OCI-LY7 (cell line): ENCODE data around the gene ZNF324B.

Experiments
- EZH2phosphoT487 ChIP-seq: fragments of 200-600 bp; sonication (generic); IDR thresholded peaks from 2 replicates; pipeline ENCODE4 v1.6.1; 2018; ENCODE audit warnings: low read depth, borderline replicate concordance, mild to moderate bottlenecking, mixed run types, antibody characterized with exemption, low read length, moderate library complexity, mixed read lengths
- TF ChIP-seq, protein P1 (sequence below): fragments of 200-600 bp; sonication (generic); conservative IDR thresholded peaks from 2 replicates; pipeline ENCODE4 v1.5.1; 2014; ENCODE audit warnings: mild to moderate bottlenecking, antibody characterized with exemption, low read length, moderate library complexity, mixed read lengths

- TF ChIP-seq, protein P1, sequence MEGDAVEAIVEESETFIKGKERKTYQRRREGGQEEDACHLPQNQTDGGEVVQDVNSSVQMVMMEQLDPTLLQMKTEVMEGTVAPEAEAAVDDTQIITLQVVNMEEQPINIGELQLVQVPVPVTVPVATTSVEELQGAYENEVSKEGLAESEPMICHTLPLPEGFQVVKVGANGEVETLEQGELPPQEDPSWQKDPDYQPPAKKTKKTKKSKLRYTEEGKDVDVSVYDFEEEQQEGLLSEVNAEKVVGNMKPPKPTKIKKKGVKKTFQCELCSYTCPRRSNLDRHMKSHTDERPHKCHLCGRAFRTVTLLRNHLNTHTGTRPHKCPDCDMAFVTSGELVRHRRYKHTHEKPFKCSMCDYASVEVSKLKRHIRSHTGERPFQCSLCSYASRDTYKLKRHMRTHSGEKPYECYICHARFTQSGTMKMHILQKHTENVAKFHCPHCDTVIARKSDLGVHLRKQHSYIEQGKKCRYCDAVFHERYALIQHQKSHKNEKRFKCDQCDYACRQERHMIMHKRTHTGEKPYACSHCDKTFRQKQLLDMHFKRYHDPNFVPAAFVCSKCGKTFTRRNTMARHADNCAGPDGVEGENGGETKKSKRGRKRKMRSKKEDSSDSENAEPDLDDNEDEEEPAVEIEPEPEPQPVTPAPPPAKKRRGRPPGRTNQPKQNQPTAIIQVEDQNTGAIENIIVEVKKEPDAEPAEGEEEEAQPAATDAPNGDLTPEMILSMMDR, result no peak
- no peak for TF ChIP-seq EZH2phosphoT487
Observed at GRCh38 chr19:58498316-58499020, 47.0 kb downstream of the ZNF324B start.
